Thyroid gland (tissue), 4 donors: ENCODE results near the gene ARHGDIG. TPM values are rescaled to one million over a fixed set of nuclear protein-coding genes. Genes with fewer than 3 reads are reported as not detected.

Source experiments
- DNase-seq, 2 donors: peaks; one replicate each; pipeline ENCODE4 v3.0.0-alpha.2; 2019
- H3K27ac ChIP-seq, 3 donors: fragments of 200-600 bp; sonication (generic); 1 replicate in 2 of 3; 2 replicates in 1 of 3; pipeline ENCODE4 v1.5.1; 2016 to 2019; ENCODE audit warnings: mild to moderate bottlenecking in 1 of 3, moderate library complexity in 1 of 3
- H3K27me3 ChIP-seq: fragments of 200-600 bp; sonication (generic); one replicate; pipeline ENCODE4 v1.5.1; 2019
- H3K36me3 ChIP-seq, 2 donors: fragments of 200-600 bp; sonication (generic); one replicate each; pipeline ENCODE4 v1.5.1; 2016 to 2019
- H3K4me1 ChIP-seq, 2 donors: fragments of 200-600 bp; sonication (generic); one replicate each; pipeline ENCODE4 v1.5.1; 2017 to 2019
- H3K4me3 ChIP-seq, 3 donors: fragments of 200-600 bp; sonication (generic); replicated peaks in 1 of 3; 1 replicate in 2 of 3; 2 replicates in 1 of 3; pipeline ENCODE4 v1.5.1; 2016; ENCODE audit warnings: mild to moderate bottlenecking in 1 of 3
- H3K9me3 ChIP-seq: fragments of 200-600 bp; sonication (generic); one replicate; pipeline ENCODE4 v1.5.1; 2017
- CTCF ChIP-seq, 6 experiments: fragments of 200-600 bp in 3 of 6; fragments of 450-650 bp in 3 of 6; sonication (generic) in 3 of 6; IDR thresholded peaks; one replicate each; pipeline ENCODE4 v1.5.1; 2016 to 2019; ENCODE audit warnings: antibody characterized with exemption in 6 of 6, mild to moderate bottlenecking in 2 of 6, inconsistent platforms in 1 of 6, moderate library complexity in 1 of 6
- POLR2A ChIP-seq, 2 donors: fragments of 450-650 bp; IDR thresholded peaks; one replicate each; pipeline ENCODE4 v1.6.1; 2017; ENCODE audit warnings: antibody characterized with exemption in 2 of 2, mild to moderate bottlenecking in 2 of 2, moderate library complexity in 1 of 2
- WGBS, 2 donors: methylation state at CpG; one replicate each; pipeline ENCODE4 v1.1.5; 2017; 5-methylcytosine and 5-hydroxymethylcytosine counted together
- intact Hi-C: fragments of 100-400 bp; cut with DNase I; formaldehyde crosslinking; loops from one replicate; pipeline ENCODE4 v1.15.1; 2023
- total RNA-seq, 4 donors: library from RNA; depleted of rRNA; stranded (reverse); fragments of >200 nt; gene quantifications; one replicate each; pipeline ENCODE4 v1.2.3, GENCODE V29; 2016

Gene ARHGDIG
- total RNA-seq, 4 donors from 2014 or later, result not detected

- no peaks in the 10 kb centered on the region for H3K4me1 ChIP-seq
Measured at GRCh38 chr16:316741-317464, 36.5 kb downstream of the ARHGDIG start.

GRCh38 chr16:317583-317982 lies 37.2 kb downstream of the ARHGDIG start:
- no peak for TF ChIP-seq CTCF (IDR thresholded peaks at IDR 0.05)
- DNase-seq, result no peak
- Histone ChIP-seq H3K27me3 (no peaks in the 10 kb centered on the region), H3K27ac (no peak overlapping the region), H3K9me3 (no peaks in the 10 kb centered on the region), H3K4me3 (no peak overlapping the region), H3K4me1 (no peaks in the 10 kb centered on the region), H3K36me3 (peaks cover 18 to 19% of the 10 kb centered on the region in 2 donors)
- WGBS, 2 donors, result 88 to 95% methylated on average over 4 of the region's 5 CpGs
- intact Hi-C loops, result no loop called here

More at GRCh38 chr16:316741-317464, 36.5 kb downstream of the ARHGDIG start:
- H3K36me3 ChIP-seq, result peaks cover 19 to 25% of the 10 kb centered on the region in 2 donors
- no peaks in the 10 kb centered on the region for H3K9me3 ChIP-seq
- no peaks in the 10 kb centered on the region for H3K27me3 ChIP-seq
- no peak overlapping the region for H3K27ac ChIP-seq
- 93 to 97% methylated on average over 6 to 15 of the region's 19 CpGs for WGBS, 2 donors
- H3K4me3 ChIP-seq, result no peak overlapping the region
- DNase-seq, result no peak
- intact Hi-C loops, result no loop called here
- TF ChIP-seq CTCF (IDR thresholded peaks at IDR 0.05) (no peak), POLR2A (IDR thresholded peaks at IDR 0.05) (no peak)

GRCh38 chr16:318628-319027 lies 38.2 kb downstream of the ARHGDIG start:
- Histone ChIP-seq H3K27ac (no peak overlapping the region), H3K27me3 (no peaks in the 10 kb centered on the region), H3K9me3 (no peaks in the 10 kb centered on the region), H3K4me3 (no peak overlapping the region), H3K4me1 (no peaks in the 10 kb centered on the region), H3K36me3 (peaks cover 8 to 9% of the 10 kb centered on the region in 2 donors)
- WGBS, 2 donors, result 88 to 95% methylated on average over 22 of the region's 22 CpGs
- TF ChIP-seq CTCF (IDR thresholded peaks at IDR 0.05) (no peak), POLR2A (IDR thresholded peaks at IDR 0.05) (no peak)
- intact Hi-C loops, result no loop called here
- DNase-seq, result no peak

GRCh38 chr16:320206-320605 lies 39.8 kb downstream of the ARHGDIG start:
- Histone ChIP-seq H3K9me3 (no peaks in the 10 kb centered on the region), H3K4me3 (no peak overlapping the region), H3K36me3 (peaks cover 0 to 6% of the 10 kb centered on the region in 2 donors), H3K4me1 (peaks cover 0 to 9% of the 10 kb centered on the region in 2 donors), H3K27me3 (no peaks in the 10 kb centered on the region), H3K27ac (no peak overlapping the region)
- DNase-seq, result no peak
- intact Hi-C loops, result no loop called here
- WGBS, 2 donors, result 95 to 98% methylated on average over 5 of the region's 5 CpGs
- TF ChIP-seq CTCF (IDR thresholded peaks at IDR 0.05) (no peak), POLR2A (IDR thresholded peaks at IDR 0.05) (no peak)

GRCh38 chr16:321532-321931 lies 41.1 kb downstream of the ARHGDIG start:
- no peak overlapping the region for H3K4me3 ChIP-seq
- H3K9me3 ChIP-seq, result no peaks in the 10 kb centered on the region
- no peak overlapping the region for H3K27ac ChIP-seq
- H3K36me3 ChIP-seq, result peaks cover 0 to 6% of the 10 kb centered on the region in 2 donors
- no peaks in the 10 kb centered on the region for H3K27me3 ChIP-seq
- H3K4me1 ChIP-seq, result peaks cover 0 to 9% of the 10 kb centered on the region in 2 donors
- WGBS, 2 donors, result 74 to 76% methylated on average over 9 of the region's 9 CpGs
- intact Hi-C loops, result no loop called here
- no peak for DNase-seq
- no peak for TF ChIP-seq CTCF (IDR thresholded peaks at IDR 0.05)
- TF ChIP-seq POLR2A (IDR thresholded peaks at IDR 0.05), result no peak
